NCI-H1930 (cell line): ENCODE results near the gene CTSD.
"Not testable (repeated sequence)": the region's sequence is repeated elsewhere in the genome, so short reads cannot be mapped to it uniquely, and the experiment has no call there.

Experiments used
- DNase-seq, 2 experiments: peaks; one replicate each; lab custom pipeline; 2025; lab: John Stamatoyannopoulos, UW

CTSD gene

DNA sequence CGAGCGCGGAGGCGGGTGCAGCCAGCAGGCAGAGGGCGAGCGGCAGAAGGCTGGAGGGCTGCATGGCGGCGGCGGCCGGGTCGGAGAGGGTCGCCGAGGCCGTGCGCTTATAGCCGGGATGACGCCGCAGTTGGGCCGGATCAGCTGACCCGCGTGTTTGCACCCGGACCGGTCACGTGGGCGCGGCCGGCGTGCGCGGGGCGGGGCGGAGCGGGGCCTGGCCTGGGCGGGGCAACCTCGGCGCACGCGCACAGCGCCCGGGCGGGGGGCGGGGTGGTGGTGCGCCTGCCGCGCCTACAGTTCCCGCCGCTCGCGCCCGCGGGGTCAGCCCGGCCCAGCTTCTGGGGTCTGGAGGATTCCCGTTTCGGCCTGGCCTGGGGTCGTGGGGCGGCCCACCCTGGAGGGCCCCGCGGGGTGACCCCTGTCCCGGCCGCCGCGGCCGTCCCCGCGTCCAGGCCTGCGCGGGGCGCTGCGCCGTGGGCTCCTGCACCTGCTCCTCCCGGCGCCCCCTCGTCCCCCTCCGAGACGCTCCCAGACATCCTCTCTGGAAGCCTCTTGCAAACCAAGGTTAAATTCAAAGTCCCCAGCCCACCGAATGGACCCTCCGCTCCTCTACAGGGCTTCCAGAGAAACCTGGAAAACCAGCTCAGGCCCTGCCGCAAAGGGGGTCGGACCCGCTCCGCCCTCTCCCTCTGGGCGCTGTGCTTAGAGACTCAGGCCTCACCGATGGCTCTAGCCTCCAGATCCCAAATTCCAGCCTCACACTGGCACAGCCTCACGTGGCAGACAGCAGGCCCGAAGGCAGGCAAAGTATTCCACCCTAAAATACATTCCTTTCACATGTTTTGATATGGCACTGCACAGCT is at the start of gene CTSD:
CTSD (minus strand) TSS at position 132 of the 866 bp plus-strand sequence; CDS start at position 64, 68 bp downstream.
- DNase-seq, result peak; percentile 78 to 88

GRCh38 chr11:1813356-1813755 is 49.6 kb upstream of the CTSD start:
- not testable (repeated sequence) for DNase-seq

DNA sequence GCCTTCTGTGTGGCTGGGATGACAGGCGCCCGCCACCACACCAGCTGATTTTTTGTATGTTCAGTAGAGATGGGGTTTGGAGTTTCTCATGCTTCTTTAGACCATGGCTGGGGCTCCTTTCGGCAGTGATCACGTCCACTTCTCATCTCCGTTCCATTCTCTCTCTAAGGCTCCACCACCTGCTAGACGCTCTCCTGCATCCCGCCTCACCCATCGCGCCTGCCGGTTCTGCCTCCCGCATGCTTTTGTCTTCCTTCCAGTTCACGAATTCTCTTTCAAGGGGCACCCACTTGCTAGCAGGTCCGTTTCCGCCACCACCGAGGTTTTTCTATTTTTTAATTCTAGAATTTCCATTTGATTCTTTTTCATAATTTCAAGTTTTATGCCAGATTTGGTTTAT is 49.1 kb upstream of the CTSD start:
- DNase-seq, result no peak

- no peak for DNase-seq
These were observed 48.5 kb upstream of the CTSD start for GRCh38 chr11:1812274-1812673.

DNA sequence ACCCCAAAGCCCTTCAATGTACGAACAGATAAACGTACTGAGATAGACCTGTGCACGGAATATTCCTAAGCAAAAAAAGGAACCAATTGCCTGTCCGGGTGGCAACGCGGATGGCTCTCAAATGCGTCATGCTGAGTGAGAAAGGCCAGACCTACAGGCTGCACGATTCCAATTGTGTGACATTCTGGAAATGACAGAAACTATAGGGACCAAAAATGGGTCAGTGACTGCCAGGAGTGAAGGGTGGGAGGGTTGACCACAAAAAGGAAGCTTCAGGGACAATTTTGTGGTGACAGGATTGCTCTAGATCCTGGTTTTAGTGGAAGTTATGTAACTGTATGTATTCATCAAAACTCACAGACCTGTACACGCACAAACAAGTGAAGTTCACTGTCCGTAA is 47.0 kb upstream of the CTSD start:
- DNase-seq, result no peak

DNA sequence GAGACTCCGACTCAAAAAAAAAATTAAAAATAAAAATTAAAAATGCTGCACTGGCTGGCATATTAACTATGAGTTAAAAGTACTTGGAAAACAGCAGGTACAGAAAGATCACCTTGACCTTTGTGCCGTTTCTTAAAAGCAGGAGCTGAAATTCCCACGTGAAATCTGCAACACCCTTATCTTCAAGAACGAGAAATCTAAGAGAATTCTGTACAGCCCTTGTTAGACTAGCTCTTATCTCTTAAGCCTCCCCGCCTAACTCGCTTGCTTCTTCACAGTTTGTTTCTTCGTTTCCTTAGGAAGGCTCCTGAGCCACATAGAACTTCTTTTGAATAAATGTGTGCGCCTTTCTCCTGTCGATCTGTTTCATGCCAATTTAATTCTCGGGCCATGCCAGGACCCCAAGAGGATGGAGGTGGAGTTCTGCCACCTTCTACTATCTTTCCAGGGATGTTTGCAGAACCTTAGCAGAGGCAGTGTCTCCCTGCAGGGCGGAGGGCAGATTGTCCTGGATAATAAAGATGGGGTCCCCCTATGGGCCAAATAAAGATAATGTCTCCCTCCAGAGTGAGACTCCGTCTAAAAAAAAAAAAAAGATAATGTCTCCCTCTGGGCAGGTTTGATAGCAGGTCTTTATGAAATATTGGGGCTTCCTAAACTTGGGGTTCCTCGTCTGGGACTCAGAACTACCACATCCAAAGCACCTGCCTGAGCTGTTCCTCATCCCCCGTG is 43.7 kb upstream of the CTSD start:
- DNase-seq, result no peak

DNA sequence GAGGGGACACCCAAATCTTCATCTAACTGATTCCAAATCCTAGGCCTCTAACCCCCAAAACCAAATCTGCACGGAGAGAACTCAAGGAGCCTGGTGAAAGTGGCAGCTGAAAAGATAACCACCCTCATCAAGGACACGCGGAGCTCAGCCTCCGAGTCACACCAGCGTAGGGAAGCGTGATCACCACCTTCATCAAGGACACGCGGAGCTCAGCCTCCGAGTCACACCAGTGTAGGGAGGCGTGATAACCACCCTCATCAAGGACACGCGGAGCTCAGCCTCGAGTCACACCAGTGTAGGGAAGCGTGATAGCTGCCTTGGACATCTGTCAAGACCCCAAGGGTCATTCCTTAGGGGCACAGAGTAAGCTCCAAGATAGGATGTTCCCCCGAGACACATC is 41.8 kb upstream of the CTSD start:
- DNase-seq, result no peak

- not testable (repeated sequence) for DNase-seq
These were observed 40.2 kb upstream of the CTSD start for GRCh38 chr11:1803835-1804519.

DNA sequence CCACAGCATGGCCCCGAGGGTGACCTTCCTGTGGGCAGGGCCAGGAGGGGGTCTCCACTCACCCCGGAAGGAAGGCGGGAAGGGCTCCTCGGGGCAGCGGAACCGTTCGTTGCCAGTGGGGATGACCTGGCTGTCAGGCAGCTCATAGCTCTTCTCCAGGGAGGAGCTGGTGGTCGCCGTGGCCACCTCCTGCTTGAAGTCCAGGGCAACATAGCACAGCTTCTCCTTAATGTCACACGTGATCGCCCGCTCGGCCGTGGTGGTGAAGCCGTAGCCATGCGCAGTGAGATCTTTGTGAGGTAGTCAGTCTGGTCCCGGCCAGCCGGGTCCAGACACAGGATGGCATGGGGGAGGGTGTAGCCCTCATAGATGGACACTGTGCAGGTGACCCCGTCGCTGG is 39.5 kb upstream of the CTSD start:
- DNase-seq, result no peak

DNA sequence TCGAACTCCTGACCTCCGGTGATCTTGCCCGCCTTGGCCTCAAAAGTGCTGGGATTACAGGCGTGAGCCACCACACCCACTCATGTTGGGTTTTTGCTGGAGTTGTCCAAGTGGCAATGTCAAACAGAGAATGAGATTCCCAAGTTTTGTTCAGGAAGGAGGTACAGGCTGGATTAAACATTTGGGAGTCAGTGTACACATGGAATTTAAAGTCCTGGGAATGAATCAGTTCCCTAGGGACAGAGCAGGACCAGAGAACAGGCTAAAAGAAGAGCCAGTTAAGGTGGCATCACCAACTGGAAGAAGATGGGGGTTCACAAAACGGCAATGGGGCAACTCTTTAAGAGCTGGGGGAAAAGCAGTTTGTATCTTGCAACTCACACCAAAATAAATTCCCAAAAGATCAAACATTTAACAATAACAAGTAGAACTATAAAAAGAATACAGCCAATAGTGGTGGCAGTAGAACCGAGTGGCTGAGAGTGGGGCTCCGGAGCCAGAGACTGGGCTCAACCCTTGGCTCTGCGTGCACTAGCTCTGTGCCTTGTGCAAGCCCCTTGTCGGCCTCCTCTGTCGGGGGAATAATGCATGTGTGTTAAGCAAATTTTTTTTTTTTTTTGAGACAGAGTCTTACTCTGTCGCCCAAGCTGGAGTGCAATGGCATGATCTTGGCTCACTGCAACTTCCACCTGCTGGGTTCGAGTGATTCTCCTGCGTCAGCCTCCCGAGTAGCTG is 33.8 kb upstream of the CTSD start:
- DNase-seq, result no peak

- DNase-seq, result no peak
These were observed 32.8 kb upstream of the CTSD start for GRCh38 chr11:1796413-1797011.

- no peak for DNase-seq
These were observed 29.4 kb upstream of the CTSD start for GRCh38 chr11:1793081-1793480.

- DNase-seq, result no peak
These were observed 28.7 kb upstream of the CTSD start for GRCh38 chr11:1792461-1792860.

GRCh38 chr11:1791912-1792311 is 28.2 kb upstream of the CTSD start:
- no peak for DNase-seq

DNA sequence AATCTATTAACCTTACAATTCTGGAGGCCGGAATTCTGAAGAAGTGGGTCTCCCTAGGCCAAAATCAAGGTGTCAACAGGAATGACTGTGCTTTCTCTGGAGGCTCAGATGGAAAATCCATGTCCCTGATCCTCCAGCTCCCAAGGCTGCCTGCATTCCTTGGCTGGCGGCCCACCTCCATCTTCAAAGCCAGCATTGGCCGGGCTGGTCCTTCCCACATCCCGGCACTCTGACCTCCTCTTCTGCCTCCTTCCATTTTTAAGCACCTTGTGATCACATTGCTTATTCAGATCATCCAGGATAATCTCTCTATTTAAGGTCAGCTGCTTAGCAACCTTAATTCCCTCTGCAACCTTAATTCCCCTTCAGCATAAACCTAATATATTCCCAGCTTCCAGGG is 22.7 kb upstream of the CTSD start:
- no peak for DNase-seq

- DNase-seq, result no peak
These were observed 22.2 kb upstream of the CTSD start for GRCh38 chr11:1785749-1786413.

DNA sequence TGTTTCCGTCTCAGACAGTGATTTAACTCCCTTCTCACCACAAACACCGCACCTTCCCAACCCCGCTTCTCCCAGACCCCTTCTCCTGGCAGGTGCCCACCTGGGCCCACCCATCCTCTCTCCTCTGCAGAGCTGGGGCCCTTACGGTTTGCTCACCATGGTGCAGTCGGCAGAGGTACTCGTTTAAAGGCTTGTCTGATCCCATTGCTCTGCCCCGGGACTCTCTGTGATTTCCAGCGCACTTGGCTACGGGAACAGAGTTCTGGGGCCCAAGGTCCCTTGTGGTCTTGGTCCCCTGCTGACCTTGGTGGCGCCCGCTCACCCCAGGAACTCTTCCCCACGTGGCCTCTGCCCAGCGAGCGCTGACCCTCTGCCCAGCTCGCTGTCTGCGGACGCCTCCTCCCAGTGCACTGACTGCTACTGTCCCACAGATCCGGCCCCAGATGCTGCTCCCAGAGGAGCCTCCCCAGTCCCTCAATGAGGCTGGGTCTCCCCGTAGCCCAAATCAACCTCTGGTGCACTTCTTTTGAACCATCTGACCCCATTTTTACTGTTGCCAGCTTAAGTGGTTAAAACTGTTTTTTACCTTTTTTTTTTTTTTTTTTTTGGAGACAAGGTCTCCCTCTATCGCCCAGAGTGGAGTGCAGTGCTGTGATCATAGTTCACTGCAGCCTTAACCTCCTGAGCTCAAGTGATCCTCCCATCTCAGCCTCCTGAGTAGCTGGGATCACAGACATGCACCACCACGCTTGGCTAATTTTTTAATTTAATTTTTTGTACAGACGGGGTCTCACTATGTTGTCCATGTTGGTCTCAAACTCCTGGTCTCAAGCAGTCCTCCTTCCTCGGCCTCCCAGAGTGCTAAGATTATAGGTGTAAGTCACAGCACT is 21.3 kb upstream of the CTSD start:
- DNase-seq, result no peak

GRCh38 chr11:1783725-1784529 is 20.2 kb upstream of the CTSD start:
- no peak for DNase-seq
